GM12878 (cell line): ENCODE measurements around the gene GPC5.

ENCODE experiments used
- GATAD2B ChIP-seq: fragments of 450-650 bp; conservative IDR thresholded peaks from 2 replicates; pipeline ENCODE4 v1.6.1; 2017; ENCODE audit warnings: low read depth, mild to moderate bottlenecking, moderate library complexity
- SUZ12 ChIP-seq: fragments of 200-600 bp; sonication (generic); IDR thresholded peaks from one replicate; pipeline ENCODE4 v1.6.1; 2018; ENCODE audit warnings: antibody characterized with exemption, mild to moderate bottlenecking; ENCODE audit not compliant: unreplicated experiment
- ZNF274 ChIP-seq: IDR thresholded peaks from one replicate; pipeline ENCODE4 v1.8.0; 2011; ENCODE audit not compliant: insufficient read length, insufficient read depth
- TF ChIP-seq, protein P1 (sequence below), 3 experiments: IDR thresholded peaks in 2 of 3; conservative IDR thresholded peaks in 1 of 3; 2 replicates each; pipeline ENCODE4 v1.5.1; 2011; ENCODE audit warnings: low read depth in 3 of 3, low read length in 3 of 3, mild to moderate bottlenecking in 3 of 3, control low read depth in 2 of 3, moderate library complexity in 2 of 3, inconsistent platforms in 1 of 3, mixed read lengths in 1 of 3; ENCODE audit not compliant: control insufficient read depth in 2 of 3, insufficient read depth in 1 of 3; ENCODE audit errors: extremely low read depth in 1 of 3

DNA sequence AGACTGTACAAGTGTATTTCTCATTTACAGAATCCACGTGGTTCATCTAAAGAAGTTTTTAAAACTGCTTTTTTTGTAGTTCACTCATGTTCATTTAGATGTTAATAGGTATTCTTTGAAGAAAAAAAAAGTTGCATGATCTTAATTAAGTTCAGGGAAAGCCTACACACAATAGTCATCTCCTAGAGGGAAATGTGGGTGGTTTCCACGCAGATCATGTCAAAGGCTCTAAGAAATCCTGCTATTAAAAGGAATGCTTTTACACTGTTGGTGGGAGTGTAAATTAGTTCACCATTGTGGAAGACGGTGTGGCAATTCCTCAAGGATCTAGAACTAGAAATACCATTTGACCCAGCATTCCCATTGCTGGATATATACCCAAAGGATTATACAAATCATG, 312.3 kb downstream of the GPC5 start:
- TF ChIP-seq ZNF274: no peak
- no peak for TF ChIP-seq GATAD2B
- TF ChIP-seq, protein P1, sequence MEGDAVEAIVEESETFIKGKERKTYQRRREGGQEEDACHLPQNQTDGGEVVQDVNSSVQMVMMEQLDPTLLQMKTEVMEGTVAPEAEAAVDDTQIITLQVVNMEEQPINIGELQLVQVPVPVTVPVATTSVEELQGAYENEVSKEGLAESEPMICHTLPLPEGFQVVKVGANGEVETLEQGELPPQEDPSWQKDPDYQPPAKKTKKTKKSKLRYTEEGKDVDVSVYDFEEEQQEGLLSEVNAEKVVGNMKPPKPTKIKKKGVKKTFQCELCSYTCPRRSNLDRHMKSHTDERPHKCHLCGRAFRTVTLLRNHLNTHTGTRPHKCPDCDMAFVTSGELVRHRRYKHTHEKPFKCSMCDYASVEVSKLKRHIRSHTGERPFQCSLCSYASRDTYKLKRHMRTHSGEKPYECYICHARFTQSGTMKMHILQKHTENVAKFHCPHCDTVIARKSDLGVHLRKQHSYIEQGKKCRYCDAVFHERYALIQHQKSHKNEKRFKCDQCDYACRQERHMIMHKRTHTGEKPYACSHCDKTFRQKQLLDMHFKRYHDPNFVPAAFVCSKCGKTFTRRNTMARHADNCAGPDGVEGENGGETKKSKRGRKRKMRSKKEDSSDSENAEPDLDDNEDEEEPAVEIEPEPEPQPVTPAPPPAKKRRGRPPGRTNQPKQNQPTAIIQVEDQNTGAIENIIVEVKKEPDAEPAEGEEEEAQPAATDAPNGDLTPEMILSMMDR (IDR thresholded peaks at IDR 0.05 in 2 of 3, conservative IDR thresholded peaks at IDR 0.05 in 1 of 3; ENCODE audit: control insufficient read depth in 2 of 3, extremely low read depth in 1 of 3, insufficient read depth in 1 of 3, low read depth in 3 of 3, low read length in 3 of 3): no peak
- TF ChIP-seq SUZ12: no peak
